ENCODE data around the gene GLDC.

The GLDC gene

DNA sequence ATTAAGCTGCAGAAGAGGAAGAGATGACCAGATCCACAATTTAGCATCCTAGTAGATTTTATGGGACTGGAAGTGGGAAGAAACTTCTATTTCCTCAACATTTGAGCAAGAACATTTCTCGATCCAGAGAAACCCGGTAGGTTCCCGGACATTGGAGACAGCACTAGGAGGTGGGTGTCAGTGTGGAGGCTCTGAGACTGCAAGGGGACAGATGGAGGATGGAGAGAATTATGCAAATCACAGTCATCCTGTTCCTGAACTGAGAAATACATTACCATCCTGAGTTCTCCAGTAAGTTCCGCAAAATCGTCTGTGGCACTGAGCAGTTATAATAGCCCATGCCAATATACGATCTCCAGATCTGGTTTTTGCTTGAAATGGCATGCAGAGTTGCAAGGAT lies 25.6 kb downstream of the GLDC start:
- no peak overlapping the region for H3K4me2 ChIP-seq (ENCODE audit: low read depth, low read length, poor library complexity, severe bottlenecking)
- TF ChIP-seq EZH2phosphoT487 (conservative IDR thresholded peaks at IDR 0.05; ENCODE audit: low read length) (no peak), CTCF (IDR thresholded peaks at IDR 0.05; ENCODE audit: insufficient read depth, low read length, poor library complexity, severe bottlenecking) (no peak)

DNA sequence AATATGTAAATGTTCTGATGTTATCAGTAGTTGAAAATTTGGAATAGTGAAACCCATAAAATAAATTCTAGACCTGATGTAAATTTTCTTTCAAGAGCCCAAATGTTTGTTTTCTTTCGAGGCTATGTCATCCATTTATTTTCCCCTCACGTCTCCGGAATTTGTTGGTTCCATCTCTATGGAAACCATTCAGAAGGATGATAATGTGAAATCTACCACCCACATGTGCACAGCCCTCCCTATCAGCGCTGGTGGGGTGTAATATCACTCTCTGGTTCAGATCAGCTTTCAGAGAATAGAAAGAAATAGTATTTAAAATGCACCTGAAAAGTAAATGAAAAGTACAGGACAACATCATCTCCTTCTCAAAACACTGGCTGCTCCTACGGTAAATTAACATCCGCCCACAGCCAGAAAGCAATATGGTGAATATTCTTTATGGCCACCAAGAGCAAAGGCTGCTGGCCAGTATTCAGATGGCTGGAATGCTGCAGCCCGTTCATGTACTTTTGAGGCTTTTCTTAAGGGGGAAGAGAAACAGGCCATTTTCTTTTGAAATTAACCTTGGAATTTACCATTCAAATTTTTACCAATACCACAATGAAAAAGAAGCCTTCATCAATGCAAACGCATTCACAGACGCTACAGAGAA lies 28.5 kb downstream of the GLDC start:
- no peaks in the 10 kb centered on the region for H3K9me3 ChIP-seq (ENCODE audit: insufficient read depth, low read length)
- H3K36me3 ChIP-seq (ENCODE audit: low read length), result no peaks in the 10 kb centered on the region
- no peak overlapping the region for H3K4me3 ChIP-seq (ENCODE audit: insufficient read depth, low read length, poor library complexity, severe bottlenecking)
- no peaks in the 10 kb centered on the region for H4K20me1 ChIP-seq (ENCODE audit: low read depth, low read length)
- H3K79me2 ChIP-seq (ENCODE audit: insufficient read depth, low read length), result no peaks in the 10 kb centered on the region
- no peak overlapping the region for H3K9ac ChIP-seq (ENCODE audit: low read length)
- no peaks in the 10 kb centered on the region for H3K27me3 ChIP-seq (ENCODE audit: low read length)
- no peaks in the 10 kb centered on the region for H3K9me2 ChIP-seq (replicated peaks; ENCODE audit: insufficient read depth, low read length)
- H3F3A ChIP-seq (ENCODE audit: insufficient read depth), result no peaks in the 10 kb centered on the region
- H3K4me2 ChIP-seq (ENCODE audit: low read depth, low read length, poor library complexity, severe bottlenecking), result no peak overlapping the region
- TF ChIP-seq CTCF (IDR thresholded peaks at IDR 0.05; ENCODE audit: insufficient read depth, low read length, poor library complexity, severe bottlenecking) (no peak), EZH2phosphoT487 (conservative IDR thresholded peaks at IDR 0.05; ENCODE audit: low read length) (no peak)
- no peak overlapping the region for H2AFZ ChIP-seq (ENCODE audit: low read depth, low read length, severe bottlenecking)
- H3K27ac ChIP-seq (ENCODE audit: low read depth, low read length), result no peak overlapping the region

More for the DNA sequence above, 25.6 kb downstream of the GLDC start:
- Histone ChIP-seq H3K27me3 (ENCODE audit: low read length) (no peaks in the 10 kb centered on the region), H4K20me1 (ENCODE audit: low read depth, low read length) (no peaks in the 10 kb centered on the region), H2AFZ (ENCODE audit: low read depth, low read length, severe bottlenecking) (no peak overlapping the region), H3K79me2 (ENCODE audit: insufficient read depth, low read length) (no peaks in the 10 kb centered on the region), H3K9me2 (replicated peaks; ENCODE audit: insufficient read depth, low read length) (no peaks in the 10 kb centered on the region), H3K9ac (ENCODE audit: low read length) (no peak overlapping the region), H3K27ac (ENCODE audit: low read depth, low read length) (no peak overlapping the region), H3K9me3 (ENCODE audit: insufficient read depth, low read length) (no peaks in the 10 kb centered on the region), H3F3A (ENCODE audit: insufficient read depth) (no peaks in the 10 kb centered on the region), H3K36me3 (ENCODE audit: low read length) (no peaks in the 10 kb centered on the region), H3K4me3 (ENCODE audit: insufficient read depth, low read length, poor library complexity, severe bottlenecking) (no peak overlapping the region)

DNA sequence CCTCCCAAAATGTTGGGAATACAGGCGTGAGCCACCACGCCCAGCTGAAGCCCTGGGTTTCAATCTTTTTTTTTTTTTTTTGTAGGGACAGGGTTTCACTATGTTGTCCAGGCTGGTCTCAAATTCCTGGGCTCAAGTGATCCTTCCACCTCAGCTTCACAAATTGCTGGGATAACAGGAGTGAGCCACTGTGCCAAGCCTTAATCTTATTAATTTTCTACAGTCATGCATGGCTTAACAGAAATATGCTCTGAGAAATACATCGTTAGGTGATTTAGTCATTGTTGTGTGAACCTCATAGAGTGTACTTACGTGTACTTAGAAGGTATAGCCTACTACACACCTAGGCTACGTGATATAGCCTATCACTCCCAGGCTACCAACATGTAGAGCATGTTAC lies 31.0 kb downstream of the GLDC start:
- Histone ChIP-seq H3K36me3 (ENCODE audit: low read length) (no peaks in the 10 kb centered on the region), H3K9ac (ENCODE audit: low read length) (no peak overlapping the region), H3K9me2 (replicated peaks; ENCODE audit: insufficient read depth, low read length) (no peaks in the 10 kb centered on the region), H3F3A (ENCODE audit: insufficient read depth) (no peaks in the 10 kb centered on the region), H3K27me3 (ENCODE audit: low read length) (no peaks in the 10 kb centered on the region), H4K20me1 (ENCODE audit: low read depth, low read length) (no peaks in the 10 kb centered on the region), H3K27ac (ENCODE audit: low read depth, low read length) (no peak overlapping the region), H3K4me2 (ENCODE audit: low read depth, low read length, poor library complexity, severe bottlenecking) (no peak overlapping the region), H3K9me3 (ENCODE audit: insufficient read depth, low read length) (no peaks in the 10 kb centered on the region), H3K79me2 (ENCODE audit: insufficient read depth, low read length) (no peaks in the 10 kb centered on the region), H3K4me3 (ENCODE audit: insufficient read depth, low read length, poor library complexity, severe bottlenecking) (no peak overlapping the region), H2AFZ (ENCODE audit: low read depth, low read length, severe bottlenecking) (no peak overlapping the region)
- TF ChIP-seq EZH2phosphoT487 (conservative IDR thresholded peaks at IDR 0.05; ENCODE audit: low read length) (no peak), CTCF (IDR thresholded peaks at IDR 0.05; ENCODE audit: insufficient read depth, low read length, poor library complexity, severe bottlenecking) (no peak)

All from SU-DHL-6 (cell line).